Osteoblast (primary cell): ENCODE results near the gene TRIM65. TPM values are rescaled to one million over a fixed set of nuclear protein-coding genes. Genes with fewer than 3 reads are reported as not detected.

Source experiments
- DNase-seq: peaks from one replicate; pipeline ENCODE4 v3.0.0; 2011; ENCODE audit warnings: low spot score, mixed read lengths; ENCODE audit not compliant: insufficient read length; ENCODE audit errors: missing footprints
- H2AFZ ChIP-seq: 2 replicates; pipeline ENCODE4 v1.6.0; 2011; ENCODE audit warnings: mild to moderate bottlenecking, low read length
- H3K27ac ChIP-seq: 2 replicates; pipeline ENCODE4 v1.5.1; 2011; ENCODE audit warnings: mild to moderate bottlenecking, low read depth, low read length, moderate library complexity
- H3K27me3 ChIP-seq: 2 replicates; pipeline ENCODE4 v1.6.0; 2012; ENCODE audit warnings: mild to moderate bottlenecking, control low read depth, inconsistent platforms, low read length, moderate library complexity; ENCODE audit not compliant: insufficient read depth
- H3K36me3 ChIP-seq: 2 replicates; pipeline ENCODE4 v1.5.1; 2011; ENCODE audit warnings: mild to moderate bottlenecking, low read length, control low read depth, moderate library complexity; ENCODE audit not compliant: insufficient read depth
- H3K4me1 ChIP-seq: 2 replicates; pipeline ENCODE4 v1.5.1; 2011; ENCODE audit warnings: mild to moderate bottlenecking, low read length, control low read depth, moderate library complexity; ENCODE audit not compliant: insufficient read depth
- H3K4me2 ChIP-seq: 2 replicates; pipeline ENCODE4 v1.6.0; 2011; ENCODE audit warnings: mild to moderate bottlenecking, low read length; ENCODE audit not compliant: insufficient read depth
- H3K4me3 ChIP-seq: fragments of 200-600 bp; sonication (generic); 3 replicates; pipeline ENCODE4 v1.5.1; 2012; ENCODE audit warnings: mild to moderate bottlenecking, low read length, inconsistent platforms; ENCODE audit not compliant: insufficient read depth
- H3K79me2 ChIP-seq: 2 replicates; pipeline ENCODE4 v1.6.0; 2012; ENCODE audit warnings: mild to moderate bottlenecking, low read length, control low read depth, inconsistent platforms; ENCODE audit not compliant: insufficient read depth
- H3K9me3 ChIP-seq: 2 replicates; pipeline ENCODE4 v1.5.1; 2011; ENCODE audit warnings: low read depth, low read length, control low read depth
- H4K20me1 ChIP-seq: 2 replicates; pipeline ENCODE4 v1.6.0; 2012; ENCODE audit warnings: mild to moderate bottlenecking, low read length, control low read depth; ENCODE audit not compliant: insufficient read depth
- total RNA-seq: library from RNA; depleted of rRNA; stranded (reverse); fragments of >200 nt; gene quantifications from 2 replicates; pipeline ENCODE4 v1.2.3, GENCODE V29; 2012
- TF ChIP-seq, protein P1 (sequence below): IDR thresholded peaks from 2 replicates; pipeline ENCODE4 v1.5.1; 2011; ENCODE audit warnings: mild to moderate bottlenecking, low read depth, low read length, moderate library complexity; ENCODE audit errors: extremely low read depth

Gene TRIM65
- total RNA-seq, 1 donor: 22.8 TPM

DNA sequence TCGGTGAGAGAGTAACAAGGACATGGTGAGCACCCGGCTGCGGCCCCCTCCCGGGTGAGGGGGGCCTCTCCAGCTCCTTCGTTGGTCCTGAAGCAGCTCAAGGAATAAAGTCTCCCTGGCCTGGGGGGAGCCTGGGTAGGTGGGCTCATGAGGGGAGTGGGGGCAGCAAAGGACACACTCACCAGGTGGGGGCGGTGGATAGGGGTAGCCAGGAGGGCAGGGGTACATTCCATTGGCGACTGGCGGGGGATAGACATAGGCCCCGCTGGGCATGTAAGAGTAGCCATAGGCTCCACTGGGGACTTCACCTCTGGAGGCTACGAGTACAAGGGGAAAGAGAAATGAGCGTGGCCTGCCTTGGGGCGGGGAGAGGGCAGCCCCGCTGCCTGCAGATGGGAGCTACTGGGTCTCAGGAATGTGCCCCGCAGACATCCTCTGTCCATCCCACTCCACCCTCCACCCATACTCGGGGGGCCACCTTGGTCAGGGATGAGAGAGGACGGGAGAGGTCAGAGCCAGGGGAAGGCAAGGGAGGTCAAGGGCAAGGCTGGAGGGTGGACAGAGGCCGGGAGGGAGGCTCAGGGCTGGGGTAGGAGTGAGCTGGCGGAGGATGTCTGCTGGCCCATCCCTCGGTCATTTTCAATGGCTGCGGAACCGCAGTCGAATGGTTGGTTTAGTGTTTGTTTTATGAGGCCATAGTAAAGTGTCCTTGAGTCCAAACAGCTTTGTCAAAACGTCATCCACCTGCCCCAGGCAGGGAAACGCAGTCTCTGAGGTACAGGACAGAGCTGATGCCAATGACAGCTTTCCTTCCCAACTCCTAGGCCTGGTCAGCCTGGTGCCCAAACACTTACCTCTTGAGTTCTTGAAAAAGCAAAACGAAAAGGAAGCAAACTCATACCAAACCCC lies 48.9 kb downstream of the TRIM65 start:
- Histone ChIP-seq H2AFZ (no peak overlapping the region), H3K27me3 (no peaks in the 10 kb centered on the region), H3K4me1 (no peaks in the 10 kb centered on the region), H3K27ac (no peak overlapping the region), H3K79me2 (peaks cover 11% of the 10 kb centered on the region), H3K4me2 (no peak overlapping the region), H3K36me3 (peaks cover 55% of the 10 kb centered on the region), H3K9me3 (no peaks in the 10 kb centered on the region), H4K20me1 (peaks cover 3% of the 10 kb centered on the region), H3K4me3 (no peak overlapping the region)
- TF ChIP-seq, protein P1, sequence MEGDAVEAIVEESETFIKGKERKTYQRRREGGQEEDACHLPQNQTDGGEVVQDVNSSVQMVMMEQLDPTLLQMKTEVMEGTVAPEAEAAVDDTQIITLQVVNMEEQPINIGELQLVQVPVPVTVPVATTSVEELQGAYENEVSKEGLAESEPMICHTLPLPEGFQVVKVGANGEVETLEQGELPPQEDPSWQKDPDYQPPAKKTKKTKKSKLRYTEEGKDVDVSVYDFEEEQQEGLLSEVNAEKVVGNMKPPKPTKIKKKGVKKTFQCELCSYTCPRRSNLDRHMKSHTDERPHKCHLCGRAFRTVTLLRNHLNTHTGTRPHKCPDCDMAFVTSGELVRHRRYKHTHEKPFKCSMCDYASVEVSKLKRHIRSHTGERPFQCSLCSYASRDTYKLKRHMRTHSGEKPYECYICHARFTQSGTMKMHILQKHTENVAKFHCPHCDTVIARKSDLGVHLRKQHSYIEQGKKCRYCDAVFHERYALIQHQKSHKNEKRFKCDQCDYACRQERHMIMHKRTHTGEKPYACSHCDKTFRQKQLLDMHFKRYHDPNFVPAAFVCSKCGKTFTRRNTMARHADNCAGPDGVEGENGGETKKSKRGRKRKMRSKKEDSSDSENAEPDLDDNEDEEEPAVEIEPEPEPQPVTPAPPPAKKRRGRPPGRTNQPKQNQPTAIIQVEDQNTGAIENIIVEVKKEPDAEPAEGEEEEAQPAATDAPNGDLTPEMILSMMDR: no peak
- DNase-seq: peak; percentile 71

- no peaks in the 10 kb centered on the region for H3K9me3 ChIP-seq
Measured at GRCh38 chr17:75846692-75847613, 49.8 kb downstream of the TRIM65 start.

DNA sequence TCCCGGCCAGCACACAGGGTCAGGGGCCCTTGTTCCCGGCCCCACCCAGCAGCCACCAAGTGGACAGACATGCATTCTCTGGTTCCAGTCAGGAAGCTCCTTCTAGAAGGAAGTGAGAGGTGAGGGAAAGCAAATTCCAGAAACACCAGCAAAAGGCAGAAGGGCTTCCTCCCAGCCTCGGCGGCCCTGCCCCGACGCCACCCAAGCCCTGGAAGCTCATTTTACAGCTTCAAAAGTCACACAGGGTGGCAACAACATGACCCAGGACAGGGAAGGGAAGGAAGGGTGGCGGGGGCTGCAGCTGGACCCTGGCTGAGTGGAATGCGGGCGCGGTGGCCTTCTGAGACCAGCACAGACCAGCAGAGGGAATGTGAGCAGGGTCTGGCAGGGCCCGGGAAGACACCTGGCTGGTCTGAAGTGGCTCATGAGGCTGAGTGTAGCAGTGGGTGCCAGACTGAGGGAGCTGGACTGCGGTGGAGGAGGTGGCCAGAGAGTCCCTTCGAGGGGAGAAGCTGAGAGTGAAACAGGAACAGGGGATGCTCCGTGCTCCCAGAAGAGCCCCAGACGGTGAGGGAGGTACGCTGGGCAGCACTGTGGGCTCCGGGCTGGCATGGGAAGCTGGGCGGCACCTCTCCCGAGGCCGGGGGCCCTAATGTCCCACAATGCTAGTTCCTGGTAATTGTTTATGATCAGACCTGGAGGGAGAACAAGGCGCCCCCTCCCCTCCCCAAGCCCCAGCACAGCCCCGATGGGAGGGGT lies 50.6 kb downstream of the TRIM65 start:
- Histone ChIP-seq H3K36me3 (peaks cover 49% of the 10 kb centered on the region), H3K4me2 (no peak overlapping the region), H3K79me2 (peaks cover 4% of the 10 kb centered on the region), H3K4me3 (no peak overlapping the region), H3K9me3 (no peaks in the 10 kb centered on the region), H4K20me1 (peaks cover 3% of the 10 kb centered on the region), H3K27ac (no peak overlapping the region), H2AFZ (no peak overlapping the region), H3K27me3 (no peaks in the 10 kb centered on the region), H3K4me1 (no peaks in the 10 kb centered on the region)
- TF ChIP-seq, protein P1: no peak
- peak; percentile 29 for DNase-seq

More at GRCh38 chr17:75846692-75847613, 49.8 kb downstream of the TRIM65 start:
- no peak overlapping the region for H3K4me3 ChIP-seq
- H3K36me3 ChIP-seq: peaks cover 55% of the 10 kb centered on the region
- TF ChIP-seq, protein P1: no peak
- H4K20me1 ChIP-seq: peaks cover 3% of the 10 kb centered on the region
- peaks cover 8% of the 10 kb centered on the region for H3K79me2 ChIP-seq
- peak; percentile 80 for DNase-seq
- no peak overlapping the region for H3K27ac ChIP-seq
- H3K4me1 ChIP-seq: no peaks in the 10 kb centered on the region
- no peak overlapping the region for H2AFZ ChIP-seq
- no peak overlapping the region for H3K4me2 ChIP-seq
- H3K27me3 ChIP-seq: no peaks in the 10 kb centered on the region
